ENCODE measurements around the gene BMF. TPM values are rescaled to one million over a fixed set of nuclear protein-coding genes. Genes with fewer than 3 reads are reported as not detected.
"Not testable (repeated sequence)": the region's sequence is repeated elsewhere in the genome, so short reads cannot be mapped to it uniquely, and the experiment has no call there.

Gene BMF
- total RNA-seq, 1 donor from 2014 or later, result 7.4 TPM

- no peak for DNase-seq (ENCODE audit: low read depth)
Observed at GRCh38 chr15:40128766-40129660, 20.3 kb upstream of the BMF start.

DNA sequence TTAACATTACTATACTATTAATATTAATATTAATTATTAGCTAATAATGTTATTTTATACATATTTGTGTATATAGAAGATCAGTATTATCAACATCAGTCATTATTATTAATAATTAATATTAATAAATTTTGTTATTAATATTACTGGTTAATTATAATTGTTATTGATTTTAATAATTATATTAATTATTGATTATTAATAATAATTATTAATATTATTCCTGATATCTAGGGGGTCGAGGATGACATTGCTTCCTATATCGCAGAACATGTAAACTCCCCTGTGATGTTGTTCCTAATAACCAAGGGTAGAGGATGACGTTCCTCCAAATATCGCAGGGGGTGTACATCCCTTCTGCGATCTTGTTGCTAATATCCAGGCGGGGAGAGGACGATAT is 17.3 kb upstream of the BMF start:
- DNase-seq (ENCODE audit: low read depth), result no peak

- not testable (repeated sequence) for DNase-seq (ENCODE audit: low read depth)
Observed at GRCh38 chr15:40124807-40125285, 16.2 kb upstream of the BMF start.

GRCh38 chr15:40124333-40124732 is 15.7 kb upstream of the BMF start:
- DNase-seq (ENCODE audit: low read depth), result not testable (repeated sequence)

- not testable (repeated sequence) for DNase-seq (ENCODE audit: low read depth)
Observed at GRCh38 chr15:40123863-40124262, 15.2 kb upstream of the BMF start.

GRCh38 chr15:40122989-40123388 is 14.3 kb upstream of the BMF start:
- DNase-seq (ENCODE audit: low read depth), result not testable (repeated sequence)

DNA sequence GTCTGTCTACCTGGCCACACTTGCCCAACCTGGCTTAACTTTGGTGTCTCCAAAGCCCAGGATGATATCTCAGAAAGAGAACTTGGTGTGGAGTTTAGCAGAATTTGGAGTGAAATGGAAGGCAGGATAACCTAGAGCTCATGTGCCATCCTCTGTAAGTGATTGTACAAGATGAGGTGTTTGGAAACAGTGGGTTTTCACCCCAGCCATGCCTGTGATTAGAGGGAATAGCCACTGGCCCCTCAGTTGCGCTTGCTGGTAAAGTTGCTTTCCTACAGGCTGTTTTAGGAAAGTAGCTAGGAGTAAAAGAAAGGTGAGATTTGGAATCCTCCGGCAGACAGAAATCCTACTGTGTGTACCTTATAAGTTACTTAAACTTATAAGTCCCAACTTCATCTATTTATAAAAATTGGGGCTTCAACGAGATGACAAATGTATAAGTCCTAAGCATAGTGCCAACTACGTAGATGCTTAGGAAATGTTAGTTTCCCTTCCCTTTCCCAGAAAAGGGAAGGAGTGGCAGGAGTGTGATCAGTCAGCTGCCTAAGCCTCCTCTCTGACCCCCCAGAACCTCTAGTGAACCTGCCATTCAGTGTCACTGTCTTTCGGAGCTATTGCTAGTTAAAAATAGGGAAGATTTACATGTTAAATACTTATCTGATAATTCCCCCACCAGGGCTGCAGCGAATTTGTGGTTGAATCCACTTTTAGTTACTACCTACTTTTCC is 13.4 kb upstream of the BMF start:
- no peak for DNase-seq (ENCODE audit: low read depth)

DNA sequence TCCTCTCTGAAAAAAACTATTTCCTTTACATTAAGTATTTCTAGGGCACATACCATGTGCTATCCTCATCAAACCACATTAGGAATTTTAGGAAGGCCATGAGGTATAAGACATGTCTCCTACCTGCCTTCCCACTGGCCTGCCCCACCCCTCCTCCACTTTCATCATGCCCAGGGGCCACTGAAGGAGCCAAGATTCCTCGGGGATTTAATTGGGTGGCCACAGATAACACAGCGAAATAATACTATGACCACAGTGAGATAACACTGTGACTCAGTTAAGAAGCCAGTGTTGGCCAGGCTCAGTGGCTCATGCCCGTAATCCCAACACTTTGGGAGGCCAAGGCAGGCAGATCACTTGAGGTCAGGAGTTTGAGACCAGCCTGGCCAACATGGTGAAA is 9.8 kb upstream of the BMF start:
- no peak for DNase-seq (ENCODE audit: low read depth)

- DNase-seq (ENCODE audit: low read depth), result no peak
Observed at GRCh38 chr15:40115670-40116093, 7.0 kb upstream of the BMF start.

- not testable (repeated sequence) for DNase-seq (ENCODE audit: low read depth)
Observed at GRCh38 chr15:40115106-40115505, 6.4 kb upstream of the BMF start.

DNA sequence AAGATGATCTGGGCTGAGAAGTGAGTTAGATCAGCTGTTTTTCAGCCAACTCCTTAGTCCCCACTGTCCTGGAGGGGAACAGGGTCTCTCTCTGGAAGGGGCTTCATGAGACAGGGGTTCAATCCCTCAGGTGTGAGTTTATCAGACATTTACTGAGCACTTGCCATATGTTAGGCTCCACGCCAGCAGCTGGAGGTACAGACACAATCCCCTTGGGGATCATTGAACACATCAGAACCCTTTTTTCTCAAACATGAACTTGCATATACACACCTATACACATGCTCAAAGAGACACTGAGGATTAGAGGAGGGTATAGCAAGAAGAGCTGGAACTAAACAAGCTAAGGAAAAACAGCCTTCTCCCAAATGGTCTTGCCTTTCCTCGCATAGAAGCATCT is 5.5 kb upstream of the BMF start:
- DNase-seq (ENCODE audit: low read depth), result no peak

GRCh38 chr15:40112789-40113188 is 4.1 kb upstream of the BMF start:
- DNase-seq (ENCODE audit: low read depth), result no peak

DNA sequence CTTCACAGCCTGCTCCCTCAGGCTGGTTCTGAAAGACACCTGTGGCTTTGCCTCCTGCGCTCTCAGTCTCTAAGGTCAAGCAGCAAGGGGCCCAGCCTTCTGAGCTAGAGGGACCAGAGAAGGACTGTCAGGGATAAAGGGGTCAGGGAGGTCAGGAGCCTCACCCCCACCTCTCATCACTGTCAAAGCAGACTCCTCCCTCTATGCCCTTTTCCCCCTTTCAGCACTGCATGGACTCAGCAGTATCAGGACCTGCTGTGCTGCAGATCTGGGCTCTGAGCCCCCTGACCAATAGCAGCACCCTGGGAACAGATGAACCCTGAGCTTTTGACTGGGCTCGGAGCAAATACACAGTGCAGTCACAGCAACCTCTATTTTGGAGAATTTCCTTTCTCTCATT is 3.2 kb upstream of the BMF start:
- no peak for DNase-seq (ENCODE audit: low read depth)

DNA sequence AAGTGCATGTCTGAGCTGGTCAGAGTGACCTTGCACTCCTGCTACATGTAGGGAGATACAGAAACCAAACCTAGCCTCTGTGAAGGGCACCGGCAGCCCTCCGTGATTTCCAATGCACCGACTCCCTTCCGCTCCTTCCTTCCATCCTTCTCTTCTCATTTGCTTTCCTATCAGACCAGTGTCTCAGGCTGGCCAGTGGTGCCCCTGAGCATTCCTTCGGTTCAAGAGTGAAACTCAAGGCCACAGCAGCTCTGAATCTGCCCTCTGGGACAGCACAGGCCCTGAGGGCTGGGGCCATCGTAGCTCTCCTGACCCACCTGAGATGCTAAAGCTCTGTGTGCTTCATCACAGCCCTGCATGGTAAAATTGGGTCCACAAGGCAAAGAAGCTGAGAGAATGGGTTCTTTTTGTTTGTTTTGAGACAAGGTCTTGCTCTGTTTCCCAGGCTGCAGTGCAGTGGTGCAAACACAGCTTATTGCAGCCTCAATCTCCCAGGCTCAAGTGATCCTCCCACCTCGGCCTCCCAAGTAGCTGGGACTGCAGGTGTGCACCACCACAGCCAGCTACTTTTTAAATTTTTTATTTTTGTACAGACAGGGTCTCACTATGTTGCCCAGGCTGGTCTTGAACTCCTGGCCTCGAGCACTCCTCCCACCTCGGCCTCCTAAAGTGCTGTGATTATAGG is 2.3 kb upstream of the BMF start:
- DNase-seq (ENCODE audit: low read depth), result no peak

- DNase-seq (ENCODE audit: low read depth), result peak; percentile 73
Observed at GRCh38 chr15:40108061-40108854, 421 bp downstream of the BMF start.

DNA sequence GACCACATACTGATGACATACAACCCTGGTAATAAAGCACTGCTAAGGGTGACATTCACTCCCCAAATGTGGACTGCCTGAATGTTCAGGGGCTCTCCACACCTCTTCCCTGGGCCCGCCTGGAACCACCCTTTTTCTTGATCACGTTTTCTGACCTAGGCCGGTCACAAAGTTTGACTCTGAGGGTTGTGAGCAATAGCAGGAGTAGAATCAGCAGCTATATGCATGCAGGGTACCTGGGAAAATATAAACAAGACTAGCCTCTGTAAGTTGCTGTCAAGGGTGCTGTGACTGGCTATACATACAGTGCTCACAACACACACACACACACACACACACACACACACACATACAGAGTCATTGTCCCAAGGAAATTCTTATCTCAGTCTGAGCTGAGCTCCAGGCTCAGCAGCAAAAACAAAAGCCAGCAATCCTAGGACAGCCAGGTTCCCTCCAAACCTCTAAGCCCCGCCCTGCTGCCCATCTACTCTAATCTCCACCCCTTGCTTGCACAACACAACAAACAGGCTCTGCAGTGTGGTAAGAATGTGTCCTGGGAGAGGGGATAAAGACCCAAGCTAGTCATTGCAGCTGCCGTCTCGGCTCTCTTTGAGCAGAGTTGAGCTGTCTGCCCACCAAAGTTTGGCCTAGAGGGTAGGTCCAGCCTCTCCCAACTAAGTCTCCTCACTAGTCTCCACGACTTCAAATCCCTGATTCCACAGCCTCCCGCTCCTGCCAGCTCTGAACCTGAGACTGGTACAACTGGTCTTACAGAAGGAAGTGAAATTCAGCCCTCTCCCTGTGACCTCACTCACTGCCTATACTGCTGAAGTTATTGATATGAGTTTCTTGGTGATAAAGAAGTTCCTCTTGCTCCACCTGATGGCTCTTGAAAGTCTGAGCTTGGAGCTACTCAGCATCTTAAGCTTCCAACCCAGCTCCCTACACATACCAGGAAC is 2.2 kb downstream of the BMF start:
- peak; percentile 84 for DNase-seq (ENCODE audit: low read depth)

DNA sequence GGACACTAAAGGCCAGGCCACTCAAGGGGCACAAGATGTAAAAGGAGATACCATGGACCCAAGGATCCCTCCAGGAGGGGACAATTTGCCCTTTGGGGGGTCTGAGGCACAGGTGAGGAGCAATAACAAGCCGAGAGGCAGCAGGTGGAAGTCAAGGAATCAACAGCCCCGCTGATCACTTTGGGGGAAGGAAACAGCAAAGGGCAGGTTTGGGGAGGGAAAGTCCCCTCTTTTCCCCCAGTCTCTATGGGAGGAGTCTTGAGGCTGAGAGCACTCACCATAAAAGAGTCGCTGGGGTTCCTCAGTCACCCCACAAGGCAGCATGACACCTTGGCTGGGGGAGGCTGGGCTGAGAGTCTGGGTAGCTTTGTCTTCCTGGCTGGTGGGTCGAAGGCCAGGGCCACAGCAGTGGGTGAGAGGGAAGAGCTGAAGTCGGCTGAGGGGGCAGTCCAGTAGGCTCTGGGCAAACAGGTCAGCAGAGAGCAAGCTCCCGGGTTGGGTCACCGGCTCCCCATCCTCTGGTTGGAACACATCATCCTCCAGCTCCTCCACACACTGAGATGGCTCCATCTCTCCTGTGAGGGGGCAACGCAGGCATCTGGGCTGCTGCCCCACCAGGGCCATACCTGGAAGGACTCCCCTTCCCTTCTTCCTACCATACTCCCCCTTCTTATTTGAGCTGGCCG is 3.0 kb downstream of the BMF start:
- DNase-seq (ENCODE audit: low read depth), result no peak

DNA sequence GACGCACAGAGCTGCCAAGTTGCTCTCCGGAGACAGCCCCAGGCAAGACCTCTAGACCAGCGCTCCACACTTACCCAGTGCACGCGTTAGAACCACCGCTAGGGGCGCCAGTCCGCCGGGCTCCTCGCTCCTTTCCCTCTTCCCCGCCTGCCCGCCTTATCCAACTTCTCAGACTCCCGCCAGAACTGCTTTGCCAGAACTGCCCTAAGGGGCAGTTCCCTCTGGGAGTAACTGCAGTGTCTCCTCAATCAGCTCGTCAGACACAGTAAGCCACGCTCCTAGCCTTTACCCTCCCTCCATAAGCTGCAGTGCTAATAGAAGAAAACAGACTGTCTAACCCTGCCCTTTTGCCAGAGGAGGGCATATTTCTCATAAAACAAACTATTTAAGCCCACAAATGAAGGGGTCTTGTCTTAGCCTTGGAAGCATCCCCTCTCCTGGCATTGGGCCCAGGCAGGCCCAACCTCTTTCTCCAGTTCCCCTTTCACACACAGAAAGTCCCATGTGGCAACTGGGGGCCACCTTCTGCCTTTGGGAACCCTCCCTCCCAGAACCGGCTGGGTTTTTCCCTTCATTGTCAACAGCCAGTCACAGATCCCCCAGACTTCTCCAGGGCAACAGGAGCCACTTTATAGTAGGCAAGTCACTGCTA is 3.7 kb downstream of the BMF start:
- peak; percentile 91 for DNase-seq (ENCODE audit: low read depth)
